Stimulated activated naive CD4-positive, alpha-beta T cell treated with Interleukin-2 at 50 U/mL for 16 hours (primary cell): ENCODE measurements around the gene EIPR1.
"Not testable (repeated sequence)": the region's sequence is repeated elsewhere in the genome, so short reads cannot be mapped to it uniquely, and the experiment has no call there.

Source experiments
- DNase-seq: peaks from one replicate; lab custom pipeline; 2025; lab: John Stamatoyannopoulos, UW

EIPR1 gene

DNA sequence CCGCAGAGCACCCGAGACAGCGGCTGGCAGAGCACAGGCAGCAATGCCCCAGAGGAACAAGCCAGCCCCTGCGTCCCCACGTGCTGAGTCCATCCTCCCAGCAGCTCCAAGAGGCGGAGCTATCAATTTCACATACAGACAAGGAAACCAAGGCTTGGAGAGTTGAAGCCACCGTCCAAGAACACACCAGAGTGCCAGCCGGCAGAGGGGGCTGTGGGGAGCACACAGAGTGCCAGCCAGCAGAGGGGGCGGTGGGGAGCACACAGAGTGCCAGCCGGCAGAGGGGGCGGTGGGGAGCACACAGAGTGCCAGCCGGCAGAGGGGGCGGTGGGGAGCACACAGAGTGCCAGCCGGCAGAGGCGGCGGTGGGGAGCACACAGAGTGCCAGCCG lies 91.0 kb downstream of the EIPR1 start:
- DNase-seq = not testable (repeated sequence)

DNA sequence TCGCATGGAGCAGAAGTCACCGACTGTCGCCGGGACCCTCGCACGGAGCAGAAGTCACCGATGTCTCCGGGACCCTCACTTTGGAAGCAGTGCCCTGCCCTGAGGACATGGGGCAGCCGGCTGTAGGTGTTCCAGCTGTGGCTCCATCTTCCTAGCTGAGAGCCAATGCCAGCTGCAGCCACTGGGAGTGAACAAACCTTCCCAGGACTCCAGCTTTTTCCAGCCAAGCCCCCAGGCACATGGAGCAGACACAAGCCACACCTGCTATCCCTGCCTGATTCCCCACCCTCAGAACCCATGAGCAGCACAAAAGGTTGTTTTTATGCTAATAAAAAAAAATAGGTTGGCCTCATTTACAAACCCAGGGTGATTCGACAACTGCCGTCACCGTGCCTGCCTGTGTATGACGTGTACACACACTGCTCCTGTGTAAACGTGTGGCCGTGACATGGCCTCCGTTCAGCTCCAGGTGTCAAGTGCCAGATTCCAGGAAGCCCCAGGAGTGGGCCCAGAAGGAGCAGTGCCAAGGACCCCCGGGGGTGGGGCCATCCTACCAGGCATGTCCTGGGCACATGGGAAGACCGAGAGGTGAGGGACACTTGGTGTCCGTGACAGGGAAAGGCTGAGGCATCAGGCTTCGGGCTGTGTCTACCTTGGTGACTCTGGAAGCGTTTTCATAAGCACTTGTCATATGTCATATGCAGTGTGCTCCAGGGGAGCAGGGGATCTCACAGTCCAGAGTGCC lies 91.5 kb downstream of the EIPR1 start:
- no peak for DNase-seq

DNA sequence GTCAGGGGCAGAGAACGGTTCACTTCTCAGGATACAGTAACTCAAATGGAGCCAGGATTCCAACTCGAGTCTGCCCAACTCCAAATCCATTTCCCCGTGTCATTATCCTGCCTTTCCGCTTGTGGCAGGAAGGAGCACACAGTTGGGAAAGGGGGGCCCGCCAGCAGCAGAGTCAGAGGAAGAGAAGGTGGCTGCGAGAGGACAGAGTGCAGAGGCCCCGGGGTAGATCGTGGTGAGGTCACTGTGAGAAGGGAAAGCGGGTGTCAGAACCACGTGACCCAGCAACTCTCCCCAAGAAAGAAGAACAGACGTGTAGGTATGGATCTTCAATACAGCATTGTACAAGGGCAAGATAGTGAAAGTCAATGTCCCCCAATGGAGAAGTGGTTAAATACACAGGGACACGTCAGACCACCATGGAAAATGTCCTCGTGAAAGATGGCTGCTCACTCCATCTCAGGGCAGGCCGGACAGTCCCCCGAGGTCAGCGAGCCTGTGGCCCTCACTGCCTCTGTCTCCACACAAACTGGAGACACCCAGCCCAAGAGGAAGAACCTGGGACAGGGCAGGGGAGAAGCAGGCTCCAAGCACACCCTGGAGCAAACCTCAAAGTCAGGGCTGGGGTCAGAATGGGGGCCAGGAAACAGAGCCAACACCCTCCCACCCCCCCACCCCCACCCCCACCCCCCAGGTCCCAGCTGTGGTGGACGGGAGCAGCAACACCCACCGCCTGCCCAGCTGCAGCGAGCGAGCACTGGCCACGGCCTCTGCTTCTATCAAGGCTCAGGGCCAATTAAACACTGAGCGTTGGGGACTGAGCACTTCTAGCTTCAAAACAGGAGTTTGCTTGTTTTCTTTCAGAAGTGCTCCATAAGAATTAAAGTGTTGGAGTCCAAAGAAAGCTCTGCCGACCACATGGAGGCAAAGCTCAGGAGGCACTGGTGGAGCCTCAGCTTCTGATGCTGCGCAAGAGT lies 92.7 kb downstream of the EIPR1 start:
- DNase-seq = no peak

DNA sequence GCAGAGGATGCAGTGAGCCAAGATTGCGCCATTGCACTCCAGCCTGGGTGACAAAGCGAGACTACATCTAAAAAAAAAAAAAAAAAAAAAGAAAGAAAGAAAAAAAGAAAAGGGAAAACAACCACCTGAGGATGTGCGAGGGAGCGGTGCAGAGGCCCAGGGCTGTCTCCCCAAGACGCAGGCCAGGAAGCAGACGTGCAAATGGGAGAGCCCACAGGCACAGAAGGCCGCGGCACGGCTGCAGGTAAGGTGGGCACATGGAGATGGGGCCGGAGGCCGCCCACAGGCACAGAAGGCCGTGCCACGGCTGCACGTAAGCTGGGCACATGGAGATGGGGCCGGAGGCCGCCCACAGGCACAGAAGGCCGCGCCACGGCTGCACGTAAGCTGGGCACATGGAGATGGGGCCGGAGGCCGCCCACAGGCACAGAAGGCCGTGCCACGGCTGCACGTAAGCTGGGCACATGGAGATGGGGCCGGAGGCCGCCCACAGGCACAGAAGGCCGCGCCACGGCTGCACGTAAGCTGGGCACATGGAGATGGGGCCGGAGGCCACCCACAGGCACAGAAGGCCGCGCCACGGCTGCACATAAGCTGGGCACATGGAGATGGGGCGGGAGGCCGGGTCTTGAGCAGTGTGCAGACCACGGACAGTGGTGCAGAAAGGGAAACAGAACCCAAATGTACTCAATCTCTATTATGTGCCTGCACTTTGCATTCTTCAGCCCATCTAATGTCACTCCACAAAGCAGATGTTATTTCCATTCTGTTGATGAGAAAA lies 93.6 kb downstream of the EIPR1 start:
- DNase-seq = not testable (repeated sequence)

DNA sequence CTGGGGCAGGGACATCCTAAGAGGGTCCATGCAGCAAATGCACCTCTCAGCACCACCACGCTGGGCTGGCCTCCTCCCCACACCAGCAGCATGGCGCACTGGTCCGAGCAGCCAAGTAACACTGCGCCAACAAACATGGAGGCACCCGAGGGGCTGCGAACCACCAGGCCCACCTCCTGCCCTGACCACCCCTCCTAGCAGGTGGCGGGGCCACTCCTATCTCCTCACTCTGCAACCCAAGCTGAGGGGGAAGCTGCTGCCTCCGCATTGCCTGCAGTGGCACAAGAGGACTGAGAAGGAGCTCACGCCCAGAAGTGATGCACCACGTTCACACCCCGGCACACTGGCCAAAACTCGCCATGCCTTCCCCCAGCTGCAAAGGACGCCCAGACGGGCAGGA lies 94.4 kb downstream of the EIPR1 start:
- DNase-seq = no peak

DNA sequence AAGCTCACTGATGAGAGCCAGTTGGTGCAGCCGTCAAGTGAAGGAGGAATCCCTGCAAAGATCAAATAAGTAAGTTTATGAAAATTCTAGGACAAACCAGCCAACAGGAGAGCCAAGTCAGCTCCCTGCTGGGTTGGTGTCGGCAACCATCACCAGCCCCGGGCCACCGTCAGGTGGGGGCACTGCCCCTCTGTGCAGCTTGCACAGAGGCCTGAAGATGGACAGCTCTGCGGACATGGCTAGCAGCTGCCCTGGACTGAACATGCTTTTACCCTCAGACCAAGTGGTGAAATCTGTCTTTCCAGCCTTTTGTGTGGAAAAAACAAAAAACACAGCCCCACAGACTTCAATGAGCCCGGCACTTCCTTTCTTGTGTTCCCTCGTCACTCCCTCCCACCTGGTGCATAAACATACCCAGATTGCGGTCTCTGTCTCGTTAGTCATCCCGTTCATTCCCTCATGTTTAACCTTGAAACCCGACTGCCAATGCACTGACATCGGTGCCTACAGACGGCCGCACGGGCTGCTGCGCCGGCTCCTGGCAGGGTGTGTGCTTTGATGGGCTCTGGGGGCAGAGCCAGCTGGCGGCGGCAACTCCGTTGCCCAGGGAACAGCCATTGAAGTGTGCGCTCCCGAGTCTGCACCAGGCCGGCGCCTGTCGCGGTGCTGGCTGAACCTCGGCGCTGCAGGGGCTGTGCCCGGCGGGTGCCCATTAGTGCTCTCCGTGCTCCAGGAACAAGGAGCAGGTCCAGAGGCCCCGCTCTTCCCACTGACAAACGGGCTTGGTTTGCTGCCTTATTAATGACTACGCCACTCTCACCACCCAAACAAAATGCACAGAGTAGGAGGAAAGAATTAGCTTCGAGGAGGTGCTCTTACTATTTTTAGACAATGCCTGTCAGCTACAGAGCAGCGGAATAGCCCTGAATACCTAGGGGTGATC lies 95.3 kb downstream of the EIPR1 start:
- no peak for DNase-seq

DNA sequence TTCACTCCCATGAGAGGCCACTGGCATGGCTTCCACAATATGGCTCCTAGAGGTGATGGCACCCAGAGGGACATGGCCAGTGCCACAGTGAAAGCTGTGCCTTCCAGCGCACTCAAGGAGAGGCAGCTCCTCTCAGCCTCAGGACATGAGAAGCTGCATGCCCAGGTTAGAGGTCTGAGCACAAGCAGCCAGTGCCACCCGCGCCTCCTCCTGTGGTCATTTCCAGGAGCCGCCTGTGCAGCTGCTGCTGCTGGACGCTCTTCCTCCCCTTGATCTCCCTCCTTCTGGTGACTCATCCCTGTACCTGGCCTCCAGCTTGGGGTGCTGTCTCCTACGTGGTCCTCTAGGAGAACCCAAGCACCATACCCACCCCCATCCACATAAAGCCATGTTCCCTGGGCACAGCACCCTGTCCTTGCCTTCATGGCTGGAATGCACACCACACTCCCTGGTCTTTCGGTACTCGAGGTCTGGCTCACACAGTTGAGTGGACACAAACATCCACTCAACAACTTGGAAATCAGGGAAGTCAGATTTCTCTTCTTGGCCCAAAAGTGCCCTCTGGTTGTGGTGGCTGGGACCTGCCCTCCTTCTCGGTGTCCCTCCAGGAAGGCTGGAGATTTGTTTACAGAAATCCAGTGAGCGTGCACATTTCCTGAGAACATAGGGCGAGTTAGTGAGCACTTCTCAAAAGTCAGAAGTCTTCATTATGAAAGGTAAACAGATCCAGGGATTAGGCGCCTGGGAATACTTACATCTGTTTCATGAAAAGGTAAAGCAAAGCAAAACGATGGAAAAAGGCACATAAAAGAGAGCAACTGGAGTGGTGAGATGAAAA lies 96.7 kb downstream of the EIPR1 start:
- no peak for DNase-seq

DNA sequence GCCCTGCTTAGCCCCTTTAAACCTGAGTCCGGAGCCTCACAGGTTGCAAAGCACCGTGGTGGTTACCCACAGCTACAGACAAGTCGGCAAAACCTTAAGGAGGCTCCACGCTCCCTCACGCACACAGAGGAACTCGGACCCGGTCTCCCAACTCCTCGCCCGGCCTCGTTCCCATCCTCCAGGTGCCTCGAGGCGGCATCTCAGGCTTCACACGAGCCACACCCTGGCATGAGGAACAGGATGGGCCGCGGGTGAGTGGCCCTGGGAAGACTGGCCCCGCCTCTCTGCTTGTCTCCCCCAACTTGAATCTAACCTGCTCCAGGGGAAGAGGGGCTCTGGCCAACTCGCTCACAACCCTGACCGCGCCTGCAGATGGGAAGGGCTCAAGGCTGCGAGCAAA lies 97.4 kb downstream of the EIPR1 start:
- DNase-seq = no peak

DNA sequence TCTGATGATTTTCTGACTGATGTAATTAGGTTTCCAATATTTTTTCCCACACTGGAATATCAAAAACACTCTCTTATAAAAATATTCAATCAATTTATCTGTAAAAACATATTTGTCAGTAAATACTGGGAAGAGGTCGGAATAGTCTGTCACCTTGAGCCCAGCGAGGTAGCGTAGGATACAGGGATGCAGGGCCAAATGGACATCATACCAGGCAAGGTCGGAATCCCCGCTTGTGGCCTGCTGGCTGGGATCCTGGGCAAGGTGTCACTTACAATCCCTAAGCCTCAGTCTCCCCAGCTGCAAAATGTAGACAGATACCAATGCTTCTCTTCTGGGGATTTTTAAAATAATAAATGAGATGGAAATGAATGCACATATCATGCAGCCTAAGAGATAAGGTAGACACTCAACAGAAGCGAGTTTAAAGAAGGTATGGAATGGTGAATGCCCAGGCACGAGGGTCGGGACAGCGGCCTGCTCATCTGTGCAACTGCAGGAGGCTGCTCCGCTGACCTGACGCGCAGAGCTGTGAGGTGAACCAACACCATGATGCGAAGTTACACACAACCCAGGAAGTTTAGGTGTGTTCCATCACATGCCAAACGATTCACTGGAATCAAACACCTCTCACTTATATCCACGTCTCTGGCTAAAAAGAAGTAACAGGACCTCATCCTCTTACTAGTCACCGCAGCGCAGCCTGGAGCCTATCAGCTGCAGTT lies 98.2 kb downstream of the EIPR1 start:
- DNase-seq = no peak

DNA sequence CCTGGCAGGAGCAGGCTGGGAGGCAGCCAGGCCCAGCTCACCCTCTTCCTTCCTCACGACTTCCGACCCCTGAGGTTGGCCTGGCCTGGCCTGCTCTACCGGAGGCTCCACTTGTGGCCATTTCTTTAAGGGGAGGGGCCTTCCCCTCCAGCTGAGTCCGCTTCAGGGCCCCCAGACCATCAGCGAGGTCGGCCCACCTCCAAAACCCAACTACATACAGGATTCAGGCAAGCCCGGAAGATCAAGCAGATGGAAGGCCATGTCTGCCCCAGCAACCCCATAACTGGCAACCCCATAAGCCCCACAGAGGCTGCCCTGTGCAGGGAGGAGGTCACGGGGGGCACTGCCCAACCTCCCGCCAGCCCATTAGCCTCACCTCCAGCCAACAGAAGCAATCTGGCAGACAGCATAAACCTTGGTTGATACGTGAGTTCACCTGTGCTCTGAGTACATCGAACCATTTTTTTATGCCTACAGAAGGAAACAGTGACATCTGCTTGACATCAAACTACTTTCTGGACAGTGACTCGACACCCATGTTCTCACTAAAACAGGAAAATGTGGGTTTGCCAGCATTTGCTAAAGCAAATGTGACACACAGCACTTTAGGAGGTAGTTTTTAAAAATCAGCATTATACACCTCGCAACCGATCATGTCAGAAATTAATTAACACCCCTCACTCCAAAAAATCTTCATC lies 98.9 kb downstream of the EIPR1 start:
- no peak for DNase-seq

DNA sequence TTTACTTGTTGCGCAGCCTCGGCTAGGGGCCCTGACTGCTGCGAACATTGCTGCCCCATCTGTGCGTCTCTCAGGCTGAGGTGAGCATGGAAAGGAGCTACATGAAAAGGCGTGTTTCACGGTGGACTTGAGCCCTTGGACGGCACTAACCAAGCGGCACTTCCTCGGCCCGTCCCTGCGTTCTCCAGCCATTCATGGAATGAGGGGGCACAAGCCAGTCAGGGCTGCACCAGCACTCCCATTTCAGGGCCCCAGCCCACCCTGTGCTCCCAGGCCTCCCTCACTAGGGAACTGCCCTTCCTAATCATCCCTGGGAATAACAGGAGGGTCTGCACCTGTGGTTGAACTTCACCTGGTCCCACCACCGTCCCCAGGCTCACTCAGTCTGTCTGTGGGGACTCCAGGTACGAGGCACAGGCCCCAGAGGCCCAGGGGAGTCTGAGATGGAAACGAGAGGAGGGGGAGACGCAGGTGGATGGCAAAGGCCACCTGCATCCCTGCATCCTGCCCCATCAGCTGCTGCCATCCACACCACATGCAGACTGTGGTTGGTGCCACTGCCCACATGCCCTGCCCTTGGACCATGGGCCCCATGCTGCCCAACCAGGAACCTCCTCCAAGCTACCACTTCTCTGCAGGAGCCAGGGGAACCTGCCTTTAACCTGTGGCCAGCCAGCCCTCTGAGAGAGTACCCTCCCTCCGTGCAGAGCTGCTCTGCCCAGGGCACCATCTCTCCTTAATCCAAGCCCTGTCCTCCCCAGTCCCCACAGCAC lies 99.7 kb downstream of the EIPR1 start:
- no peak for DNase-seq

DNA sequence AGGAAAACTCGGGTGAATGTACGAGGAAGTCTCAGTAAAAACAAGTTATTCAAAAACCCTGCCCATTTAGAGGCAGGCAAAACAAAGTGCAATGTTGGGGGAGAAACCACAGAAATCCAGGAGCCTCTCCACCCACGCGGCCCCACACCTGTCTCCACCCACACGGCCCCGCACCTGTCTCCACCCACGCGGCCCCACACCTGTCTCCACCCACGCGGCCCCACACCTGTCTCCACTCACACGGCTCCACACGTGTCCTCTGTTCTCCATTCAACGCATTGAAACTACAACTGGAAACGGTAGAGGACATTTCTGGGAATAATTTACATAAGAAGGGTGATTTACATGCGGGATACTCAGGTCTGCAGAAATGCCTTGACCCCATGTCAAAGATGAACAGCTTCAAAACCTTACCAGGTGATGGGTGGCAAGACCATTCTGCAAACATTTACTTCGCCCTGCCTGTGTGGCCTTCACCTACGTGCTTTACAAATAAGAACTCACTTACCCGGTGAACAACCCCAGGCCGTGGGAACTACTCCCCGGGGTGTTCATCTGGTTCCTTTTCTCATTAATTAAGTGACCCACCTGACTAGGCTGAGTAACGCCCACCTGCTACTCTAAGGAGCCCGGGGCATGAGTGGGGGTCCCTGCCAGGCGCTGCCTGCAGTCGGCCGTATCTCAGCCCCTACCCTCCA lies 100.4 kb downstream of the EIPR1 start:
- no peak for DNase-seq

DNA sequence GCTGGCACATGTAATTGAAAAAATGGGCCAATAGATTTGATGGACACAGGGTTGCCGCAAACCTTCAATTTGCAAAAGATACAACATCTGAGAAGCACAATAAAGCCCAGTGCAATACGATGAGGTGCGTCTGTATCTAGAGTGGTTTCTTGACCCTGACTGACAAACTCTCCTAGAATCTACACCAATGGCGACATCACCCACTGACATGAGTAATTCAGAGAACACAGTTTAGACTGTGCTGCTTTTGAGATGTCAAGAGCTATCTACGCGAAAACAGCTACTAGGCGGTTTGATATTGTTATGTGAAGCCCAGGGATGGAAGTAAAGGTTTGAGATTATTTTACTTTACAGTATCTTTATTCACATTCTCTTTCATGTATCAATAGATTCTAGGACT lies 104.9 kb downstream of the EIPR1 start:
- DNase-seq = no peak

DNA sequence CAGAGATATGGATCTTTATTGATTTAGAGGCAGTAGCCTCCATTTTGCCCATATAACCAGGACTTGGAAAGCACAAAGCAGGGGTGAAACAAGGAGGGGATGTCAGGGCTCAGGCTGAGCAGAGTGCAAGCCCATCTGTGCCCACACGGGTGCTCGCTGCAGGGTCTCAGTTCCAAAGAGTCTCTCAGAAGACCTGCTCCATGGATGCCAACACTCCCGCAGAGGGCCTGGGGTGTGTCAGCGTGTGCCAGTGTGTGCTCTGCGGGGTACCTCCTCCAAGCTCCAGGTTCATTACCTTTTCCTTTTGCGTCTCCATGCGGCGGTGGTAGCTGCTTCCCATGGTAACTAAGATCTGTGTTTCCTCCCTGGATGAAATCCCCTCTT lies 107.5 kb downstream of the EIPR1 start:
- no peak for DNase-seq

DNA sequence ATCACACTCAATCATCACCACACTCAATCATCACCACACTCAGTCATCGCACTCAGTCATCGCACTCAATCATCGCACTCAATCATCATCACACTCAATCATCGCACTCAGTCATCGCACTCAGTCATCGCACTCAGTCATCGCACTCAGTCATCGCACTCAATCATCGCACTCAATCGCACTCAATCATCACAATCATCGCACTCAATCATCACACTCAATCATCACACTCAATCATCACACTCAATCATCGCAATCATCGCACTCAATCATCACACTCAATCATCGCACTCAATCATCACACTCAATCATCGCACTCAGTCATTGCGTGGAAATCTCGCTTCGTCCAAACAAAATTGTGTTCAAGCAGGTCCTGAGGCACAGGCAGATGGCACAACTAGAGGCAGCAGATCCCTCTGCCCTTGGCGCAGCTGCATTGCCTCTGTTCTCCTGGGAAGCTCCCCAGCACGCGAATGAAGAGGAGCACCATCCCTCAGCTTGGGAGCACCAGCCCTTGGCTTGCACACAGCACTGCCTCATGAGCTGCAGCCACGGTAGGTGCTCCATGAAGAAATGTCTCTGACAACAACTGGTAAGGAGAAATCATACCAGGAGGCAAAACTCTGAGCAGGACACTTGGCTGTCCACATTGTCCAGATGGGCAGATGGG lies 108.1 kb downstream of the EIPR1 start:
- no peak for DNase-seq

DNA sequence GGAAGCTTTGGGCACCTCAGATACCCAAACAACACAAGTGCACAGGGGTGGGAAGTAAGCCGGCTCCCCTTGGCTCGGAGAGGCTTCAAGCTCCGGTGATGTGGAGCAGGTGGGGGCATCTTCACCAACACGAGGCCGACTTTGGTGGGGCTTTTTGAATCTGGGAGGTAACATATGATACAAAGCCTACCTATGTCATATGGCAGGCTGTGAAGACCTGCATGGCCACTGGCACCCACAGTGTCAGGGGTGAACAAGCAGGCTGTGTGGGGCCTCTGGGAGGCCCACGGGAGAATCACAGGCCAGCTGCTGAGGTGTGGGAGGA lies 109.0 kb downstream of the EIPR1 start:
- no peak for DNase-seq
